ENCODE measurements around the gene LMTK2. TPM values are rescaled to one million over a fixed set of nuclear protein-coding genes. Genes with fewer than 3 reads are reported as not detected.

Gene LMTK2
- total RNA-seq, 1 experiment from 2014 or later, result 17.8 TPM

DNA sequence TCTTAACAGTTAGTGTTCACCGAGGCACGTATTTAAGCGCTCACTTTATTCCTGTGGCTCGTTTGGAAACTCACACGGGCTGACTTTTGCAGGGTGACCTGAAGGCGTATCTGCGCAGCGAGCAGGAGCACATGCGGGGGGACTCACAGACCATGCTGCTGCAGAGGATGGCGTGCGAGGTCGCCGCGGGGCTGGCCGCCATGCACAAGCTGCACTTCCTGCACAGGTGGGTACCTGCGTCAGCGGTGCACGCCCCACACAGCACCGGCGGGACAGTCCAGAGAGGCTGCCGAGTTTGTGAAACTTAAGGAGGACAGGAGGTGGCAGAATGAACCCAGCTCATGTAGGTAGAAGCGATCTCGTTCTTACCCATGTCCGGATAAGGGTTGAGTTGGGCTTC is 64.8 kb downstream of the LMTK2 start:
- peaks cover 4% of the 10 kb centered on the region; the same call in 1 of the 2 replicates for H3K79me2 ChIP-seq (ENCODE audit: insufficient read depth, low read length)
- ChIA-PET POLR2A (no interaction called here), CTCF (no interaction called here), RAD21 (ENCODE audit: low non-redundant PET in 1 of 2, low total read pairs in 2 of 2, uncharacterized antibody in 2 of 2, unreplicated experiment in 2 of 2) (no interaction called here)
- no peak for ATAC-seq
- TF ChIP-seq CEBPB (IDR thresholded peaks at IDR 0.05; ENCODE audit: low read depth), result no peak
- TF ChIP-seq FOSL1 (IDR thresholded peaks at IDR 0.05; ENCODE audit: low read depth), result no peak
- no peak for TF ChIP-seq SP1 (IDR thresholded peaks at IDR 0.05; ENCODE audit: low read depth)
- TF ChIP-seq, protein P1, sequence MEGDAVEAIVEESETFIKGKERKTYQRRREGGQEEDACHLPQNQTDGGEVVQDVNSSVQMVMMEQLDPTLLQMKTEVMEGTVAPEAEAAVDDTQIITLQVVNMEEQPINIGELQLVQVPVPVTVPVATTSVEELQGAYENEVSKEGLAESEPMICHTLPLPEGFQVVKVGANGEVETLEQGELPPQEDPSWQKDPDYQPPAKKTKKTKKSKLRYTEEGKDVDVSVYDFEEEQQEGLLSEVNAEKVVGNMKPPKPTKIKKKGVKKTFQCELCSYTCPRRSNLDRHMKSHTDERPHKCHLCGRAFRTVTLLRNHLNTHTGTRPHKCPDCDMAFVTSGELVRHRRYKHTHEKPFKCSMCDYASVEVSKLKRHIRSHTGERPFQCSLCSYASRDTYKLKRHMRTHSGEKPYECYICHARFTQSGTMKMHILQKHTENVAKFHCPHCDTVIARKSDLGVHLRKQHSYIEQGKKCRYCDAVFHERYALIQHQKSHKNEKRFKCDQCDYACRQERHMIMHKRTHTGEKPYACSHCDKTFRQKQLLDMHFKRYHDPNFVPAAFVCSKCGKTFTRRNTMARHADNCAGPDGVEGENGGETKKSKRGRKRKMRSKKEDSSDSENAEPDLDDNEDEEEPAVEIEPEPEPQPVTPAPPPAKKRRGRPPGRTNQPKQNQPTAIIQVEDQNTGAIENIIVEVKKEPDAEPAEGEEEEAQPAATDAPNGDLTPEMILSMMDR (IDR thresholded peaks at IDR 0.05 in 2 of 3, conservative IDR thresholded peaks at IDR 0.05 in 1 of 3; ENCODE audit: borderline replicate concordance in 1 of 3, insufficient read depth in 1 of 3, low read depth in 2 of 3, low read length in 2 of 3), result no peak
- no peak for TF ChIP-seq REST (IDR thresholded peaks at IDR 0.05; ENCODE audit: low read depth)
- TF ChIP-seq POLR2AphosphoS5 (IDR thresholded peaks at IDR 0.05; ENCODE audit: low read depth, low read length), result no peak
- no peak for TF ChIP-seq JUND (IDR thresholded peaks at IDR 0.05)
- no peak for TF ChIP-seq ZNF274 (IDR thresholded peaks at IDR 0.05; ENCODE audit: low read depth, low read length)
- TF ChIP-seq EZH2phosphoT487 (IDR thresholded peaks at IDR 0.05; ENCODE audit: borderline replicate concordance), result no peak
- TF ChIP-seq ELF1 (IDR thresholded peaks at IDR 0.05; ENCODE audit: borderline replicate concordance, low read depth), result no peak
- no peak for TF ChIP-seq ZFX (IDR thresholded peaks at IDR 0.05)
- no peak for TF ChIP-seq POLR2A (IDR thresholded peaks at IDR 0.05; ENCODE audit: borderline replicate concordance, extremely low read depth, insufficient read depth, insufficient read length)
- no peak for TF ChIP-seq TCF7L2 (IDR thresholded peaks at IDR 0.05; ENCODE audit: borderline replicate concordance, extremely low read depth, insufficient read depth, insufficient read length)
- no peak for TF ChIP-seq SRF (IDR thresholded peaks at IDR 0.05; ENCODE audit: low read depth)
- no peak for TF ChIP-seq EGR1 (IDR thresholded peaks at IDR 0.05; ENCODE audit: low read depth)
- no peak for TF ChIP-seq RAD21 (IDR thresholded peaks at IDR 0.05; ENCODE audit: low read depth)
- no peak for TF ChIP-seq ATF3 (IDR thresholded peaks at IDR 0.05)
- no TSS peak for BruUV-seq (replicated peaks)
- H3K4me3 ChIP-seq (replicated peaks in 1 of 2; ENCODE audit: low read depth in 1 of 2, low read length in 2 of 2), result no peak overlapping the region
- H3K9me2 ChIP-seq (ENCODE audit: insufficient read depth), result no peaks in the 10 kb centered on the region
- intact Hi-C loops (cut with micrococcal nuclease), result no loop called here
- peaks cover 0 to 2% of the 10 kb centered on the region in 2 experiments; a peak in 1 of 4 replicates for H3K4me1 ChIP-seq (ENCODE audit: control insufficient read depth in 1 of 2, insufficient read depth in 2 of 2, low read length in 2 of 2)
- H3K27ac ChIP-seq (ENCODE audit: low read depth, low read length), result no peak overlapping the region
- no peaks in the 10 kb centered on the region for H4K20me1 ChIP-seq (ENCODE audit: insufficient read depth)
- no peak overlapping the region for H3K4me2 ChIP-seq (ENCODE audit: low read length)
- 0 out of 4 replicates have a peak, but pooled peaks cover 3 to 5% of the 10 kb centered on the region in 2 experiments for H3K36me3 ChIP-seq (ENCODE audit: control insufficient read depth in 1 of 2, insufficient read depth in 2 of 2, low read length in 2 of 2)
- DNase-seq (ENCODE audit: low read depth, low spot score), result no peak
- H3K9me3 ChIP-seq (ENCODE audit: control insufficient read depth in 1 of 2, insufficient read depth in 1 of 2, low read depth in 1 of 2, low read length in 2 of 2), result no peaks in the 10 kb centered on the region
- no peaks in the 10 kb centered on the region for H3K27me3 ChIP-seq (ENCODE audit: insufficient read depth, low read length)
- H2AFZ ChIP-seq (ENCODE audit: low read depth, low read length, poor library complexity, severe bottlenecking), result no peak overlapping the region
- no peak overlapping the region for H3K9ac ChIP-seq (ENCODE audit: low read length)

Measured in HCT116 (cell line).